SK-N-SH (cell line): ENCODE measurements around the gene IPO9. TPM values are rescaled to one million over a fixed set of nuclear protein-coding genes. Genes with fewer than 3 reads are reported as not detected.
A peak's percentile ranks its signal among the peaks of the same experiment; 100 is the strongest.

Source experiments
- CTCF ChIA-PET: fragments of 300-600, 350-600 bp; formaldehyde crosslinking; extraction: SDS; loops from one replicate; lab custom pipeline; 2021; lab: Yijun Ruan, JAX
- POLR2A ChIA-PET: fragments of 350-600 bp; sonication (Branson Sonifier 250); formaldehyde crosslinking; extraction: SDS; loops from one replicate; lab custom pipeline; 2020; ENCODE audit warnings: antibody characterized with exemption, inconsistent platforms; lab: Yijun Ruan, JAX
- DNase-seq: peaks from one replicate; pipeline ENCODE4 v3.0.0; 2012
- H2AFZ ChIP-seq: fragments of 200-600 bp; sonication (generic); 2 replicates; pipeline ENCODE4 v1.8.1; 2016; ENCODE audit warnings: antibody characterized with exemption, mild to moderate bottlenecking, low read depth
- H3F3A ChIP-seq: fragments of 200-600 bp; sonication (generic); replicated peaks from 2 replicates; pipeline ENCODE3; 2016; ENCODE audit warnings: antibody characterized with exemption, mild to moderate bottlenecking; ENCODE audit not compliant: insufficient read depth
- H3K27ac ChIP-seq, 2 experiments: fragments of 200-500 bp in 1 of 2; fragments of 200-600 bp in 1 of 2; sonication (Bioruptor generic) in 1 of 2; sonication (generic), shearing (Covaris generic) in 1 of 2; 2 replicates each; pipeline versions ENCODE4 v1.5.1 to v1.6.1; 2014 to 2016; ENCODE audit warnings: low read depth in 2 of 2, inconsistent platforms in 1 of 2, low read length in 1 of 2, mild to moderate bottlenecking in 1 of 2, mixed read lengths in 1 of 2
- H3K27me3 ChIP-seq: fragments of 200-600 bp; sonication (generic), shearing (Covaris generic); 2 replicates; pipeline ENCODE4 v1.6.1; 2016; ENCODE audit warnings: mixed run types; ENCODE audit not compliant: insufficient read depth
- H3K36me3 ChIP-seq, 2 experiments: fragments of 200-500 bp in 1 of 2; fragments of 200-600 bp in 1 of 2; sonication (Bioruptor generic) in 1 of 2; sonication (generic) in 1 of 2; replicated peaks in 1 of 2; 2 replicates each; pipeline versions ENCODE3 to v1.5.1; 2014 to 2016; ENCODE audit warnings: low read length in 1 of 2, mild to moderate bottlenecking in 1 of 2; ENCODE audit not compliant: insufficient read depth in 2 of 2, control insufficient read depth in 1 of 2
- H3K4me1 ChIP-seq, 2 experiments: fragments of 200-500 bp in 1 of 2; fragments of 200-600 bp in 1 of 2; sonication (Bioruptor generic) in 1 of 2; sonication (generic), shearing (Covaris generic) in 1 of 2; 2 replicates each; pipeline versions ENCODE4 v1.5.1 to v1.6.1; 2014 to 2016; ENCODE audit warnings: low read depth in 1 of 2, low read length in 1 of 2, mixed run types in 1 of 2; ENCODE audit not compliant: insufficient read depth in 2 of 2, control insufficient read depth in 1 of 2
- H3K4me2 ChIP-seq: fragments of 200-600 bp; sonication (generic), shearing (Covaris generic); 2 replicates; pipeline ENCODE4 v1.6.1; 2017; ENCODE audit warnings: mixed run types
- H3K4me3 ChIP-seq, 2 experiments: fragments of 200-500 bp in 1 of 2; fragments of 200-600 bp in 1 of 2; sonication (Bioruptor generic) in 1 of 2; sonication (generic), shearing (Covaris generic) in 1 of 2; 2 replicates each; pipeline versions ENCODE4 v1.5.1 to v1.8.1; 2014 to 2016; ENCODE audit warnings: low read depth in 2 of 2, inconsistent platforms in 1 of 2, low read length in 1 of 2, mild to moderate bottlenecking in 1 of 2, mixed read lengths in 1 of 2, moderate library complexity in 1 of 2
- H3K79me2 ChIP-seq: fragments of 200-600 bp; sonication (generic); 2 replicates; pipeline ENCODE4 v1.8.1; 2017; ENCODE audit warnings: mild to moderate bottlenecking; ENCODE audit not compliant: insufficient read depth
- H3K9ac ChIP-seq: fragments of 200-600 bp; sonication (generic); 2 replicates; pipeline ENCODE4 v1.6.1; 2017; ENCODE audit warnings: mixed run types
- H3K9me2 ChIP-seq: fragments of 200-600 bp; sonication (generic); 2 replicates; pipeline ENCODE4 v1.6.1; 2017; ENCODE audit warnings: mixed run types
- H3K9me3 ChIP-seq: fragments of 200-600 bp; sonication (generic); 2 replicates; pipeline ENCODE4 v1.6.1; 2017; ENCODE audit warnings: mixed run types, mild to moderate bottlenecking, moderate library complexity
- H4K20me1 ChIP-seq: fragments of 200-600 bp; sonication (generic); 2 replicates; pipeline ENCODE4 v1.6.1; 2017; ENCODE audit warnings: mild to moderate bottlenecking, mixed run types; ENCODE audit not compliant: insufficient read depth
- CTCF ChIP-seq: fragments of 200-600 bp; sonication (generic); IDR thresholded peaks from 2 replicates; pipeline ENCODE4 v1.6.1; 2017; ENCODE audit warnings: antibody characterized with exemption, mild to moderate bottlenecking, moderate library complexity
- ELF1 ChIP-seq: IDR thresholded peaks from 2 replicates; pipeline ENCODE4 v1.4.0; 2012
- EZH2phosphoT487 ChIP-seq: fragments of 200-600 bp; sonication (generic); IDR thresholded peaks from 2 replicates; pipeline ENCODE4 v1.6.1; 2017; ENCODE audit warnings: low read depth, mixed run types, mild to moderate bottlenecking, antibody characterized with exemption, moderate library complexity, borderline replicate concordance
- FOSL2 ChIP-seq: IDR thresholded peaks from 2 replicates; pipeline ENCODE4 v1.4.0; 2012; ENCODE audit warnings: low read depth, mild to moderate bottlenecking, moderate library complexity, borderline replicate concordance
- FOXM1 ChIP-seq: IDR thresholded peaks from 2 replicates; pipeline ENCODE4 v1.4.0; 2012; ENCODE audit warnings: low read depth, mild to moderate bottlenecking
- GABPA ChIP-seq: IDR thresholded peaks from 2 replicates; pipeline ENCODE4 v1.4.0; 2012; ENCODE audit warnings: low read depth, mild to moderate bottlenecking
- MEF2A ChIP-seq: IDR thresholded peaks from 2 replicates; pipeline ENCODE4 v1.4.0; 2012; ENCODE audit warnings: low read depth, borderline replicate concordance
- REST ChIP-seq: IDR thresholded peaks from 2 replicates; pipeline ENCODE4 v1.6.1; 2012; ENCODE audit warnings: mild to moderate bottlenecking, low read depth, low read length, moderate library complexity
- RFX5 ChIP-seq: IDR thresholded peaks from 2 replicates; pipeline ENCODE4 v1.6.1; 2012; ENCODE audit warnings: mild to moderate bottlenecking, improper control_type of control experiment, low read length
- RXRA ChIP-seq: IDR thresholded peaks from 2 replicates; pipeline ENCODE4 v1.4.0; 2012; ENCODE audit warnings: low read depth, mild to moderate bottlenecking, borderline replicate concordance
- SIN3A ChIP-seq: IDR thresholded peaks from 2 replicates; pipeline ENCODE4 v1.6.1; 2012; ENCODE audit warnings: low read depth, mild to moderate bottlenecking, low read length, moderate library complexity, borderline replicate concordance
- SMC3 ChIP-seq: IDR thresholded peaks from 2 replicates; pipeline ENCODE4 v1.6.1; 2012; ENCODE audit warnings: low read depth, low read length, improper control_type of control experiment
- TEAD4 ChIP-seq: IDR thresholded peaks from 2 replicates; pipeline ENCODE4 v1.4.0; 2012; ENCODE audit warnings: mild to moderate bottlenecking, borderline replicate concordance; ENCODE audit not compliant: insufficient read depth
- USF1 ChIP-seq: IDR thresholded peaks from 2 replicates; pipeline ENCODE4 v1.4.0; 2012; ENCODE audit warnings: low read depth, borderline replicate concordance
- USF2 ChIP-seq: fragments of 150-350 bp; IDR thresholded peaks from 2 replicates; pipeline ENCODE4 v1.6.1; 2017; ENCODE audit warnings: antibody characterized with exemption, low read length, low read depth, borderline replicate concordance
- WGBS: methylation state at CpG from one replicate; pipeline ENCODE4 v1.1.6; 2017; ENCODE audit warnings: low lambda C conversion rate; 5-methylcytosine and 5-hydroxymethylcytosine counted together
- polyA plus RNA-seq, 3 experiments: library from polyadenylated mRNA; depleted of rRNA; stranded (reverse); fragments of >200 nt; gene quantifications; 2 replicates each; pipeline ENCODE4 v1.2.3, GENCODE V29; 2012
- TF ChIP-seq, protein P1 (sequence below): IDR thresholded peaks from 2 replicates; pipeline ENCODE4 v1.4.0; 2012; ENCODE audit warnings: low read depth

The IPO9 gene
- polyA plus RNA-seq, 1 of the 3 experiments (the other 2 are of a cell fraction) = 24.5 TPM

DNA sequence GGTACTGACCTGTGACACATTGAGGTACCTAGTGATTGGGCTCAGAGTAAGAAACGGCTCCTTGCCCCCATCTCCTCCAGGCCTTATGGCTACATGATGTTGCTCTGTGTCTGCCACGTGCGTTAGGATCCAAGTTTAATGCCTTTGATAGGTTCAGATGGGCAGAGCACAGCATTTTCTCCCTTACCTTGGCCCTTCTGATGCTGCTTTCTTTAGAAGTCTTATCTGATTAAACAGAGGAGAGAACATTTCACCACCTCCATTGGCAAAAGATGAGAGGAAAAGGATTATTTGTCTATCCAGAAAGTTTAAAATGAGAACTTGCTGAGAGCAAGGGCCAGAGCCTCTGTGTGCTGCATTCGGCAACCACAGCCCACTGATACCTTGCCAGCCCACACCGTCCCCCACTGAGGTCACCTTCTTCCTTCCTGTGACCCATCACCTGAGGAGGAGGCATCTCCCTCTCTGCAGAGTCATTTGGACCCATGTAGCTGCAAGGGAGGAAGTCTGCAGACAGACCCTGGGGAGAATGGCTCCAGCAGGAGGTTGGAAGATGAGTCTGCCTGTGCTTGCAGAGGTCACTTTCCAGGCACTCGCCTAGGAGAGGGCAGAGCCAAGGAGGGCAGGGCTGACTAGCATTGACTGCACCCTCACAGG, 76.4 kb downstream of the IPO9 start:
- no peak for TF ChIP-seq REST
- TF ChIP-seq FOSL2 = no peak
- TF ChIP-seq SMC3 = no peak
- no peak for TF ChIP-seq RXRA
- no peak for TF ChIP-seq GABPA
- no peak for TF ChIP-seq ELF1
- no peak for TF ChIP-seq USF1
- TF ChIP-seq MEF2A = no peak
- no peak for TF ChIP-seq SIN3A
- no peak for TF ChIP-seq CTCF
- no peak for TF ChIP-seq EZH2phosphoT487
- no peak for TF ChIP-seq USF2
- TF ChIP-seq TEAD4 = no peak
- no peak for TF ChIP-seq FOXM1
- TF ChIP-seq, protein P1, sequence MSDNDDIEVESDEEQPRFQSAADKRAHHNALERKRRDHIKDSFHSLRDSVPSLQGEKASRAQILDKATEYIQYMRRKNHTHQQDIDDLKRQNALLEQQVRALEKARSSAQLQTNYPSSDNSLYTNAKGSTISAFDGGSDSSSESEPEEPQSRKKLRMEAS = no peak
- no peak for TF ChIP-seq RFX5
- Histone ChIP-seq H3K4me1 (peaks cover 5 to 33% of the 10 kb centered on the region in 2 experiments; a peak in 3 of 4 replicates), H3K9me2 (no peaks in the 10 kb centered on the region), H2AFZ (no peak overlapping the region), H3K79me2 (no peaks in the 10 kb centered on the region), H3K27ac (peak overlapping the region; percentile 71 to 88), H3K4me3 (no peak overlapping the region), H3K27me3 (no peaks in the 10 kb centered on the region), H3F3A (peaks cover 7% of the 10 kb centered on the region), H3K36me3 (no peaks in the 10 kb centered on the region), H4K20me1 (no peaks in the 10 kb centered on the region), H3K9me3 (no peaks in the 10 kb centered on the region), H3K9ac (0 out of 2 replicates have a peak overlapping the region, but pooled peaks have one; percentile 25), H3K4me2 (peak overlapping the region; percentile 26)
- WGBS = 91% methylated on average over 6 of the region's 6 CpGs
- ChIA-PET CTCF (interaction anchor here (0.9 to 7.5 kb wide), 3 partner anchors 9 to 64 kb away, joined by 3 to 87 read pairs (median 4); no protein-coding TSS in a partner anchor), POLR2A (interaction anchor here (1.2 kb wide), 1 partner anchor 11 kb away, joined by 5 read pairs; no protein-coding TSS in a partner anchor)
- no peak for DNase-seq
